Activated naive CD4-positive, alpha-beta T cell treated with anti-CD3 and anti-CD28 coated beads for 36 hours (primary cell): ENCODE results near the gene NECTIN1. TPM values are rescaled to one million over a fixed set of nuclear protein-coding genes. Genes with fewer than 3 reads are reported as not detected.

Experiments
- CTCF ChIA-PET: fragments of 350-600 bp; sonication (Branson Sonifier 250); formaldehyde crosslinking; loops from one replicate; lab custom pipeline; 2021; ENCODE audit warnings: antibody characterized with exemption; lab: Charles Lee
- DNase-seq: peaks from one replicate; pipeline ENCODE4 v3.0.0-alpha.2; 2020
- H3K27ac Mint-ChIP-seq: one replicate; pipeline ENCODE4 v1.8.0; 2021; ENCODE audit warnings: mild to moderate bottlenecking, mixed read lengths
- H3K27me3 Mint-ChIP-seq: one replicate; pipeline ENCODE4 v1.8.0; 2021; ENCODE audit warnings: low read depth, mixed read lengths
- H3K36me3 Mint-ChIP-seq: one replicate; pipeline ENCODE4 v1.8.0; 2021; ENCODE audit warnings: low read depth, mixed read lengths
- H3K4me1 Mint-ChIP-seq: one replicate; pipeline ENCODE4 v1.8.0; 2021; ENCODE audit warnings: low read depth, mixed read lengths
- H3K4me3 Mint-ChIP-seq: one replicate; pipeline ENCODE4 v1.8.0; 2021; ENCODE audit warnings: mild to moderate bottlenecking, moderate library complexity, mixed read lengths
- H3K9me3 Mint-ChIP-seq: one replicate; pipeline ENCODE4 v1.8.0; 2021; ENCODE audit warnings: mixed read lengths
- intact Hi-C: fragments of 100-400 bp; cut with micrococcal nuclease; formaldehyde crosslinking; loops from one replicate; pipeline ENCODE4 v1.15.1; 2023
- total RNA-seq, 2 experiments: library from RNA; stranded (reverse); gene quantifications; one replicate each; pipeline ENCODE4 v1.2.3, GENCODE V29; 2021

Gene NECTIN1
- total RNA-seq, 2 experiments from 2014 or later, result 2.0 to 2.5 TPM

GRCh38 chr11:119706887-119707286, 22.1 kb downstream of the NECTIN1 start:
- CTCF ChIA-PET, result interaction anchor here (0.5 kb wide), 1 partner anchor 694 kb away, joined by 3 read pairs; no protein-coding TSS in a partner anchor
- no peak for DNase-seq
- intact Hi-C loops, result no loop called here

GRCh38 chr11:119706029-119706428, 23.0 kb downstream of the NECTIN1 start:
- CTCF ChIA-PET, result no interaction called here
- no peaks in the 10 kb centered on the region for H3K36me3 Mint-ChIP-seq
- H3K4me1 Mint-ChIP-seq, result peaks cover 5% of the 10 kb centered on the region
- no peak for DNase-seq
- no peaks in the 10 kb centered on the region for H3K9me3 Mint-ChIP-seq
- intact Hi-C loops, result no loop called here
- H3K27me3 Mint-ChIP-seq, result peaks cover 14% of the 10 kb centered on the region
- no peak overlapping the region for H3K4me3 Mint-ChIP-seq
- H3K27ac Mint-ChIP-seq, result no peak overlapping the region

More at GRCh38 chr11:119706887-119707286, 22.1 kb downstream of the NECTIN1 start:
- Mint-ChIP-seq H3K36me3 (no peaks in the 10 kb centered on the region), H3K27me3 (peaks cover 14% of the 10 kb centered on the region), H3K4me1 (peaks cover 5% of the 10 kb centered on the region), H3K9me3 (no peaks in the 10 kb centered on the region), H3K27ac (no peak overlapping the region), H3K4me3 (no peak overlapping the region)

- Mint-ChIP-seq H3K27ac (no peak overlapping the region), H3K36me3 (no peaks in the 10 kb centered on the region), H3K4me1 (peaks cover 5% of the 10 kb centered on the region), H3K4me3 (no peak overlapping the region), H3K27me3 (peaks cover 14% of the 10 kb centered on the region), H3K9me3 (no peaks in the 10 kb centered on the region)
- CTCF ChIA-PET, result no interaction called here
- no peak for DNase-seq
- intact Hi-C loops, result no loop called here
Observed at GRCh38 chr11:119705362-119705761, 23.6 kb downstream of the NECTIN1 start.

- H3K36me3 Mint-ChIP-seq, result no peaks in the 10 kb centered on the region
- intact Hi-C loops, result no loop called here
- H3K9me3 Mint-ChIP-seq, result no peaks in the 10 kb centered on the region
- CTCF ChIA-PET, result no interaction called here
- H3K27me3 Mint-ChIP-seq, result peaks cover 12% of the 10 kb centered on the region
- peaks cover 3% of the 10 kb centered on the region for H3K4me1 Mint-ChIP-seq
- no peak overlapping the region for H3K27ac Mint-ChIP-seq
- H3K4me3 Mint-ChIP-seq, result no peak overlapping the region
- no peak for DNase-seq
Observed at GRCh38 chr11:119704849-119705248, 24.2 kb downstream of the NECTIN1 start.

GRCh38 chr11:119701591-119702549, 27.1 kb downstream of the NECTIN1 start:
- CTCF ChIA-PET, result interaction anchor here (0.9 kb wide), 1 partner anchor 23 kb away, joined by 3 read pairs; no protein-coding TSS in a partner anchor
- DNase-seq, result no peak
- intact Hi-C loops, result no loop called here
- Mint-ChIP-seq H3K4me3 (no peak overlapping the region), H3K4me1 (no peaks in the 10 kb centered on the region), H3K27ac (no peak overlapping the region), H3K36me3 (no peaks in the 10 kb centered on the region), H3K9me3 (no peaks in the 10 kb centered on the region), H3K27me3 (no peaks in the 10 kb centered on the region)

GRCh38 chr11:119700536-119701346, 28.3 kb downstream of the NECTIN1 start:
- CTCF ChIA-PET, result no interaction called here
- H3K4me1 Mint-ChIP-seq, result no peaks in the 10 kb centered on the region
- H3K36me3 Mint-ChIP-seq, result no peaks in the 10 kb centered on the region
- H3K27me3 Mint-ChIP-seq, result no peaks in the 10 kb centered on the region
- H3K27ac Mint-ChIP-seq, result no peak overlapping the region
- H3K4me3 Mint-ChIP-seq, result no peak overlapping the region
- H3K9me3 Mint-ChIP-seq, result no peaks in the 10 kb centered on the region
- intact Hi-C loops, result no loop called here
- peak; percentile 11 for DNase-seq

GRCh38 chr11:119700030-119700429, 29.0 kb downstream of the NECTIN1 start:
- Mint-ChIP-seq H3K27ac (no peak overlapping the region), H3K4me3 (no peak overlapping the region), H3K9me3 (no peaks in the 10 kb centered on the region), H3K27me3 (no peaks in the 10 kb centered on the region), H3K4me1 (no peaks in the 10 kb centered on the region), H3K36me3 (no peaks in the 10 kb centered on the region)
- CTCF ChIA-PET, result no interaction called here
- intact Hi-C loops, result no loop called here
- no peak for DNase-seq

GRCh38 chr11:119699227-119699626, 29.8 kb downstream of the NECTIN1 start:
- no peak for DNase-seq
- CTCF ChIA-PET, result no interaction called here
- Mint-ChIP-seq H3K4me3 (no peak overlapping the region), H3K9me3 (no peaks in the 10 kb centered on the region), H3K27ac (no peak overlapping the region), H3K27me3 (no peaks in the 10 kb centered on the region), H3K36me3 (no peaks in the 10 kb centered on the region), H3K4me1 (no peaks in the 10 kb centered on the region)
- intact Hi-C loops, result no loop called here

- no peak overlapping the region for H3K27ac Mint-ChIP-seq
- no peaks in the 10 kb centered on the region for H3K9me3 Mint-ChIP-seq
- no peaks in the 10 kb centered on the region for H3K27me3 Mint-ChIP-seq
- CTCF ChIA-PET, result no interaction called here
- peaks cover 2% of the 10 kb centered on the region for H3K4me1 Mint-ChIP-seq
- intact Hi-C loops, result no loop called here
- H3K36me3 Mint-ChIP-seq, result no peaks in the 10 kb centered on the region
- DNase-seq, result no peak
- H3K4me3 Mint-ChIP-seq, result no peak overlapping the region
Observed at GRCh38 chr11:119697882-119698281, 31.1 kb downstream of the NECTIN1 start.

- Mint-ChIP-seq H3K9me3 (no peaks in the 10 kb centered on the region), H3K27me3 (no peaks in the 10 kb centered on the region), H3K27ac (no peak overlapping the region), H3K4me1 (peaks cover 2% of the 10 kb centered on the region), H3K4me3 (no peak overlapping the region), H3K36me3 (no peaks in the 10 kb centered on the region)
- CTCF ChIA-PET, result no interaction called here
- no peak for DNase-seq
- intact Hi-C loops, result no loop called here
Observed at GRCh38 chr11:119697445-119697844, 31.6 kb downstream of the NECTIN1 start.

GRCh38 chr11:119696378-119697222, 32.4 kb downstream of the NECTIN1 start:
- intact Hi-C loops, result no loop called here
- DNase-seq, result no peak
- Mint-ChIP-seq H3K4me1 (peaks cover 6% of the 10 kb centered on the region), H3K36me3 (no peaks in the 10 kb centered on the region), H3K27me3 (no peaks in the 10 kb centered on the region), H3K27ac (no peak overlapping the region), H3K9me3 (no peaks in the 10 kb centered on the region), H3K4me3 (no peak overlapping the region)
- CTCF ChIA-PET, result no interaction called here

- Mint-ChIP-seq H3K36me3 (no peaks in the 10 kb centered on the region), H3K4me3 (no peak overlapping the region), H3K9me3 (no peaks in the 10 kb centered on the region), H3K27me3 (no peaks in the 10 kb centered on the region), H3K27ac (no peak overlapping the region), H3K4me1 (peaks cover 15% of the 10 kb centered on the region)
- intact Hi-C loops, result no loop called here
- CTCF ChIA-PET, result interaction anchor here (1.7 kb wide), 1 partner anchor 35 kb away, joined by 5 read pairs; the partner anchor contains the start of gene NECTIN1
- peak; percentile 12 for DNase-seq
Observed at GRCh38 chr11:119694334-119694733, 34.7 kb downstream of the NECTIN1 start.
